Stimulated activated CD8-positive, alpha-beta memory T cell treated with anti-CD3 and anti-CD28 coated beads, Interleukin-4, amount 100 ng/mL, for 4 hours (primary cell): Measurements from ENCODE around the gene RAPGEF3.

ENCODE experiments used
- DNase-seq, 2 donors: peaks; one replicate each; pipeline ENCODE4 v3.0.0-alpha.2; 2020; ENCODE audit warnings: low read depth in 2 of 2, low spot score in 1 of 2

The RAPGEF3 gene

DNA sequence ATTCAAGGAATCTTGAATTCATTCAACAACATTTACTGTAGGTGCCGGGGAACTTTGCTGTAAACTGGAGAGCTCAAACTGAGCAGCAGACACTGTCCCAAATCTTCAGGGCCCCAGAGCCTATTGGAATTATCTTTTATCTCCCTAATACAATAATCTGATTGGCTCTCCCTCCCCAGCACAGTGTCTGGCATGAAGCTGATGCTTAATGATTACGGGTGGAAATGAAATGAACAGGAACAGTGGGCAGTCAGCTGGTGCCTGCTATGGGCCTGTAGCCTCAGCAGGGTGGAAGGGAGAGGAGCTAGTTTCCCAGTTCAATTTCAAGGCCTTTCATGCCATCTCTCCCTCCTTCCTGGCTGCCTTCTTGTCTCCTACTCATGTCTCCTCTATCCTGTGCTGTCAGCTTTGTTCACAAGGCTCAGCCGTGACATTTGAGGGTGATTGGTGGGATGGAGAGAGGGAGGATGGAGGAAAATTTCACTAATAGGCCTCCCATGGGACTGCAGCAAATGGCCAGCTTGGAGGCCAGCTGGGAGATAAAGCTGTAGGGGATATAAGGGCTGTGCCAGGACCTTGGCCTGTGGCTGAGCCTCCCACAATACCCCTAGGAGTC lies 4.3 kb upstream of the RAPGEF3 start:
- no peak for DNase-seq

DNA sequence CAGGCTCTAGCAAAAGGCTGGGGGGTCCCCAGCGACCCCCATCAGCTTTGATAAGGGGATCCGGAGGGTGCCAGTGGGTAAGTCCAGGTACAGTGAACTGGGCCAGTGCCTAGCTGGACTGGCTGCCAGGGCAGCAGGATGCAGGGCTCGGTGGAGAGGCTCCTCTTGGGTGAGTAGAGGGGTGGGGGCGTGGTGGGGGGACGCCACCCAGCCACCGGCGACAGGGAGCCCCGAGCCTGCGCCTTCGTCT lies 171 bp downstream of the RAPGEF3 start:
- no peak for DNase-seq

DNA sequence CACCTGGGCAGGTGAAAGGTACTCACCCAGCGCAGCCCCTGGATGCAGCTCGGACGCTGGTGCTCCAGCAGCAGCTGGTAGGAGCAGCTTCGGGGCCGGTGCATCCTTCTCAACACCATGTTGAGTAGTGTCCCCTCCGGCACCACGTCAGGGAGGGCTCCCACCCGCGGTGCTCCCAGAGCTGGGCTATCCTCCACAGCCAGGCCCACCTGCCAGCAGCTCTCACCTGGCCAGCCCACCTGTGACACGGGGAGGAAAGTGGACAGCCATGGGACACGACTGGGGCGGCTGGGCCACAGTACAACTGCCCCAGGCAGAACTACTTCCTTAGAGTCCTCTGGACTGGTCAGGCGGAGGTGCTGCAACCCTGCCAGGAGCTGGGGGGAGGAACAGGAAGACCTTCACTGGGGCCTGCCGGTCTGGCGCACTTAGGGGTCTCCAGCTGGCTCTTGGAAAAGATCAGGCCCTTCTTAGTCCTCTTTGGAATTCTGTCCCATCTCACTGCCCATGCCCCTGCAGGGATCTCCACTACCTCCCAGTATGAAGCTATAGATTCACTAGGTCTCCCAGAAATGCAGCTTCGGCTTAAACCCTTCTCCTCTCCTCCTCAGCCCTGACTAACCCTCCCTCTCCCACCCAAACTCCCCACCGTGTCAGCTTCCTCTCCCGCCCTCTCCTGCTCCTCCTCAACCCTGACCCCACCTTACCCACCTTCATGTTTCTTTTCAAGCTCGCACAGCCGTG lies 668 bp downstream of the RAPGEF3 start:
- DNase-seq = no peak

DNA sequence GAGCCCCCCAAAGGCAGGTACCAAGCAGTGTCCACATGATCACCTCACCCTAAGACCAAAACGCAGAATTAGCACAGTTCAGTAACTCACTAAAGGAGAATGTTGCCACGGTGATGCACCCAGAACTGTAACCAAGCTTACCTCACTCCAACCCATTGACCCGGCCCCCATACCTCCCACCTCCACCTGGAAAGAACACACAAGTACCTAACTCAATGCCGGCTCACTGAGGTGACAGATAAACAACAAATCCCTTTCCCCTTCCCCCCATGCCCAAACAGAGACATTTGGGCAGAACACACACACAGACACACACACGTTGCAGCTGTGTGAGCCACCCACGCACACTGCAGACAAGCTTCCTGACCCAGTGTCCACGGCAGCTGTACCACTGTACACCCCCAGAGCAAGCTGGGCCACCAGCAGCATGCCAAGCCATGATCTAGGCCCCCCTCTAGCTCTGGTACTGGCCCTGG lies 1.3 kb downstream of the RAPGEF3 start:
- no peak for DNase-seq

DNA sequence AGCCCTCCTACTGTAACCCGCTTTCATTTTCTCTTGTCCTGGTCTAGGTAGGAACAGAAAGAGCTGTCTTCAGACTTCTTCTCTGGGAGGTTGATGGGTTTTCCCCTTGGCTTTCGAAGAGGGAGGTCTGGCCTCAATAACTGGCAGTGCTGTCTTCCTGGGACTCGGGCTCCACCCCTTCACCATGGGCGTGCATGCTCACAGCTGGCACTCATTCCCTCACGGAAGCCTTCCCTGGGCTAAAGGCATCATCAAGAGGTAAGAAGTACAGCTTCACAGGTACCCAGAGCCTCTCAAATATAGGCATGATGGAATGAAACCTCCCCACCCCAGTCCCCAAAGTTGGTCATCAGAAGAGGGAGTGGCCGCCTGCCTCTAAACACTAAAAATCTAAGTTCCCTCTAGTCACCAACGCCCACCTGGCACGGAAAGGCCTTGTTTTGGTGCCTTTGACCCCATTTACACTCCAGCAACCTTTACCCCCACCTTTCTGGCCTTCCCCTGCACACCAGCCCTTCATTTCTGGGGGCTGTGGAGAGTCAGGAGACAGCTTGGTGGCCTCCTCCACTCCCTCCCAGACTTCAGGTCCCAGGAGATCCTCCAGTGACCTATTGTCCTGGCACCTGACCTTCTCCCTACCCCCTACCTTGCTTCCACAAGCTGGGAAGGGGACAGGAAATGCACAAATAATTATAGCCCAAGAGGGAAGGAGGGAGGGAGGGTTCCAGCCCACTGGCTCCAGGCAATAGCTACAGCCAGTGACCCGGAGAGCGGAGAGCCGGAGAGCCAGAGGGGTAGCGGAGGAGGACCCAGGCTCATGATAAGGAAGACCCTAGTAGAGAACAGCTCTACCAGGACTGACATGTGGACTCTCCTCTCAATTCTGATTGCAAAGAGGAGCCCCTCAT lies 2.8 kb downstream of the RAPGEF3 start:
- no peak for DNase-seq

DNA sequence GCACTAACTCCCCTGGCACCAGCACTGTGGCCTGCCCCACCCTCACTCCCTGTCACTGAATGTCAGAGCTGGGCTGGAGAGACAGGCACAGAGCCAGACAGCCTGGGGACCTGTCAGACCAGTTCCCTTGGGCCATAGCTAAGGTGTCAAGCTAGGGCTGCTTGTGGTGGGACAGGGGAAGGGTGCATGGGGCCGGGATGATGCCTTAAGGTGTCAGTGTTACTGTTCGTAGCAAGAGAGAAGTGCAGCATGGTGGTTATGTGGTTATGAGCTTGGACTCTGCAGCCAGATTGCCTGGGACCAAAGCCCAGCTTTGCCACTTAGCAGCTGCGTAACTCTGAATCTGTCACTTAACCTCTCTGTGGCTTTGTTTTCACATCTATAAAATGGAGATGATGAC lies 3.8 kb downstream of the RAPGEF3 start:
- no peak for DNase-seq

DNA sequence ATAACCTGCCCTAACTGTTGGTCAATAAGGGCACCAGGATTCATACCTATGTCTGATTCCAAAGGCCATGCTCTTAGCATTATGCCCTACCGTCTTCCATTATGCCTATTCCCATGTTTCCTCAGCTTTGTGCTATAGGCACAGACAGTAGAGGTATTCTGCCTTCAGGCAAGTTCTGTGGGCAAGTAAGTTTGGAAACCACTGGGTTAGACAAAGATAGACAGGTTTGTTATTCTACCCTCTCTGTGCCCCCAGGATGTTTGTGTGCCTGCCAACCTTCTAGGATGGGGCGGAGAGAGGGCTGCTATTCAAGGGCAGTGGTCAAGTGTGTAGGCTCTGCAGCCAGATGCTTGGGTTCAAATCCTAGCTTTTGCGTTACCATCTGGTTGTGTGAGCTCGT lies 4.6 kb downstream of the RAPGEF3 start:
- DNase-seq = no peak

DNA sequence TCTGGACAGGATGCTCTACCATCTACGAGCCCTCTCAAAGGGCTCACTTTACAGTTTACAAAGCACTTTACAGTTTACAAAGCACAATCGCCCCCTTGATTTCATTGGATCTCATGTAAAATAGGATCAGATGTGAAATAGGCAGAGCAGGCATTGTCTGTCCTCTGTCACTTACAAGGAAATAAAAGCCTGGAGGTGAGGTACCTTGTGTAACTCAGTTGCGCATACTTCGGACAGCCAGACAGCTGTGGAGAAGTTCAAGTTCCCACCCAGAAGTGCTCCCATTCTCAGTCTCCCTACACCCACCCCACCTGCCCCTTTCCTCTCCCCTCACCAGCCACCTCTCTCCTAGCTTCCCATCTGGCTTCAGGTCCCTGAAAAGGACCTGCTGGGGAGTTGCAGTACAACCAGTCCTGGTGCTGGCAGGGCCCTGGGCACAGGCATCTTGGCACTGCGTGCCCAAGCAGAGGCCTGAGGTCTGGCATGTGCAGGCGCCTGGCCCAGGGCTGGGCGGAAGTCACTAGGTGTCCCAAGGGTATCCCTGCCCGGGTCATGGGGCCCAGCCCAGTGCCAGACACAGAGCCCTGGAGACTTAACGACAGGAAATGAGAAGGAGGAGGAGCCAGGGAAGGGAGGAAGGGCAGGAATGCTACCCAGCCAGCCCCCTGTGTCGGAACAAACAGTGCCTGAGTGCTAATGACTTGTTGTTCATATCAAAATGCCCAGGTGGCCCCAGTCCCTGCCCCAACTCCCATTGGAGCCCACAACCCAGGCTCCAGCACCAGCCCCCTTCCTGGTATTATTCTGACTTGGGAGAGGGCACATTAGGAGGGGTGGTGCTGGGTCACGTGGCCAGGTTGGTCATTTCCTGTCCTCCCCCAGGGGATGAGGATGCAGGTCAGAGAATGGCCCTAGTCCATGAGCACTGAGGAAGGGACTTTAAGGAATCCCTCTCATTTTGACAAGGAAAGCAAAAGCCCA lies 5.4 kb downstream of the RAPGEF3 start:
- DNase-seq = no peak

DNA sequence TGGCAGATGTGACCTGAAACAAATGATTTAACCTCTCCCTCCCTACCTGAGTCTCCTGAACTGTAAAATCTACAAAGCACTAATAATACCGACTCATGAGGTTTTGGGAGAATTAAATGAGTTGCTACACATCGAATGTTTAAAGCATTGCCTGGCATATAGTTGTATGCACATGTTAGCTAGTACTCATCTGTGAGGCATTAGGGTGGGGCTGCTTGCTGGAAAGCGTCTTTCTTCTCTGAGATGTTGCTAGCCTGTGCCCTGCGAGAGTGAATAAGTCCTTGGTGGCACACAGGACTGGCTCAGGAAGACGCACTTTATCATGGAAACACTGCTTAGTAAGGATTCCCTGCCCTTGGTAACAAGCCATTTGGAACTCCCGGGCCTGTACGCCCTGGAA lies 6.1 kb downstream of the RAPGEF3 start:
- no peak for DNase-seq

DNA sequence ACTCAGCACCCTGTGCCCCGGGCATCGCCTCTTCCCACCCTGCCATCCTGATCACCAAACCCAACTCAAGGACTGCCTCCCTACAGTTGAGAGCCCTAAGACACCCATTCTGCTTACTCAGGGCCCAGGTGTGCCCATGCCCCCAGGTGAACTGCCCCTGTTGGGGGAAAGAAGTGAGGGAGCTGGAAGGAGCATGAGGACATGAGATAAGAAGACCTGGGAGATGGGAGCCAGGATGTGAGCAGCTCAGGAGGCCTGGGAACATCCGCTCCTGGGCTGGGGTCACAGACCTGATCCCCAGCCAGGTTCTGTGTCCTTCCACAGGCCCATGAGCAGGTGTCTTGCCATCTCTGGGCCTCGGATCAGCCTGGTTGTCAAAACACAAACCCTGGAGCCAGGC lies 6.6 kb downstream of the RAPGEF3 start:
- DNase-seq = no peak

DNA sequence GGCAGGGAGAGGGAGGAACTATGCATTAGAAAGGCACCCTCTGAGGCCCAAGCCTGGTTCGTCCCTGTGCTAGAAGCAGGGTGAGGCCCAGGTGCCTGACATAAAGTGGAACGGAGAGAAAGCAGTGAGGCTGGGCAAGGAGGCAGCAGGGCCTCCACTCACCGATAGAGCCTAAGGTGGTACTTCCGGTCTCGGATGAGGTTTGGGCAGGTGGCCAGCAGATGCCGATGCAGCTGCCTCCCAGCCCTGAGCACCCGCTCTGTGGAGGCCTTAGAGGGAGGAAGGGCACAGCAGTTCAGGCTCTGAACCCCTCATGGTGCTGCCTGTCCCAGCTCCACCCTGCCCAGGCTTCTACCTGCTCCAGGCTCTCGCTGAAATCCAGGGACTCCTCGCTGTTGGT lies 7.1 kb downstream of the RAPGEF3 start:
- no peak for DNase-seq

DNA sequence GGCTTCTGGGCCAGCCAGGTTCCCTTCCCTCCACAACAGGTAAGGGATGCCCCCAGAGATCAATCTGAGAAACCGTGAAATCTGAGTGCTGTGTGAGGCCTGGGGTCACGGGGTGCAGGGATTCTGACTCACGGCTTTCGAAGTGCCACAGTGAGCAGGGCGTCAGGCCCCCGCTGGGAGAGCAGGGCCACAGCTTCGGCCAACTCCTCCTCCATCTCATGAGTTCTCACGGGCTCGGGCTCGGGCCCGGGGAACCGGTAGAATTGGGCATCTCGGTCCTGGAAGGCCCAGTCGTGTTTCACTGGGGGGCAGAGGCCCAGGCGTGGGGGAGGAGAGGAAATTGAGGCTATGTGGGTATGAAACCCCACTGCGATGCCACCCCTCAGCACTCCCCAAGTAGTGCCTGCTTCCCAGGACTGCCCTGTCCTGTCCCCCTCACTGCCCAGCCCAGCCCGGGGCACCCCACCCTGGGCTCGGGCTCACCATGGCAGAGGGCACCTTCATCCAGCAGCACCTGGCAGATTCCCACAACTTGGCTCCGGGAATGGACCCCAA lies 7.7 kb downstream of the RAPGEF3 start:
- no peak for DNase-seq

DNA sequence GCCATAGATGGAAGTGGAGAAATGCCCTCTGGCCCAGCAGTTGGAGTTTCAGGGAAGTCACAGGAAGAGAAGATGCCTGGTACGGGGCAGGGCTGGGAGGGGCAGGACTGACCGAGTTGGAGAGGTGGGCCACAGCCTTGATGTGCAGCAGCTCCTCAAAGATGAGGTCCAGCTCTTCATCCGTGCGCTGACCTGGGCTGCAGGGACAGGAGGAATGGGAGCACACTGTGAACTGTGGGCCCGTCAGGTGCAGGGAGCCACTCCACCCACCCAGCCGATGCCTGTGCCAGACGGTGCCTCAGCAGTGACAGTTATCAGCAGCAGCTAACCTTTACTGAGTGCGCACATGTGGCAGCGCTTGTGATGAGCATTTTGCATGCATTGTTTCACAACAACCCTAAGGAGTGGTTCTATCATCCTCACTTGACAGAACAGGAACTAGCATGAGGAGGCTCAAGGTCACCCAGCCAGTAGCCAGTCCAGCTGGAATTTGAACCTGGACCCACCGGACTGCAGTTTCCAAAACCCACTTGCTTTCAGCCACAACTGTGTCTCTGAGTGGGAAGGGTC lies 8.4 kb downstream of the RAPGEF3 start:
- no peak for DNase-seq

DNA sequence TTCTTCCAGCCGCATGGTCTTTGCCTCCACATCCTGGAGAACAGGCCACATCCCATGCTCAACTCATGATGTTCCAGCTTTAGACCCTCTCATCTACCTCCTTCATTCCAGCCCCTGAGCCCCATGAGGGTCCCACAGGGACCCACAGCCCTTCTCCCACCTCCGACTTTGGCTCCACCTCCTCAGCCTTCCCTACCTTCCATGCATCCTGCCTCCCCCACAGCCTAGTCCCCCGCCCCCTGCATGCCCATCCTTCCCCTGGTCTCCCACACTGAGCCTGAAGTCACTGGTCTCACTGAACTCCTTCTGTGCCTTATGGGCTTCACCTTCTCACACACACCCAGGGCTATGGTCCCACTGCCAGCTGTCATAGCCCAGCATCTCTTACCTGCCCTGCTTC lies 9.8 kb downstream of the RAPGEF3 start:
- DNase-seq = no peak

DNA sequence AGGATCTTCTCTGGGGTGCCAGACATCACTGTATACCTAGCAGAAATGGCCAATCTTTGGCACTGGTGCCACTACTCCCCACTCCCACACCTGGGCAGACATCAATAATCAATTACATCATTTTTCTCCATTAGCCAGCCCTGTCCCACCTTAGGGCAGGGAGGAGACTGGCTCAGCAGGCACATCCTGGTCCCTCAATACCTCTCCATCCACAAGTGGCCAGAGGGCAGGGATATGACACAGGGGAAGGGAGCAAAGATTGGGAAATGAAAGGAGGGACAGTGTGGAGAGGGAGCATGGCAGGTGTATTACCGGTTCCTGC lies 10.2 kb downstream of the RAPGEF3 start:
- DNase-seq = no peak

DNA sequence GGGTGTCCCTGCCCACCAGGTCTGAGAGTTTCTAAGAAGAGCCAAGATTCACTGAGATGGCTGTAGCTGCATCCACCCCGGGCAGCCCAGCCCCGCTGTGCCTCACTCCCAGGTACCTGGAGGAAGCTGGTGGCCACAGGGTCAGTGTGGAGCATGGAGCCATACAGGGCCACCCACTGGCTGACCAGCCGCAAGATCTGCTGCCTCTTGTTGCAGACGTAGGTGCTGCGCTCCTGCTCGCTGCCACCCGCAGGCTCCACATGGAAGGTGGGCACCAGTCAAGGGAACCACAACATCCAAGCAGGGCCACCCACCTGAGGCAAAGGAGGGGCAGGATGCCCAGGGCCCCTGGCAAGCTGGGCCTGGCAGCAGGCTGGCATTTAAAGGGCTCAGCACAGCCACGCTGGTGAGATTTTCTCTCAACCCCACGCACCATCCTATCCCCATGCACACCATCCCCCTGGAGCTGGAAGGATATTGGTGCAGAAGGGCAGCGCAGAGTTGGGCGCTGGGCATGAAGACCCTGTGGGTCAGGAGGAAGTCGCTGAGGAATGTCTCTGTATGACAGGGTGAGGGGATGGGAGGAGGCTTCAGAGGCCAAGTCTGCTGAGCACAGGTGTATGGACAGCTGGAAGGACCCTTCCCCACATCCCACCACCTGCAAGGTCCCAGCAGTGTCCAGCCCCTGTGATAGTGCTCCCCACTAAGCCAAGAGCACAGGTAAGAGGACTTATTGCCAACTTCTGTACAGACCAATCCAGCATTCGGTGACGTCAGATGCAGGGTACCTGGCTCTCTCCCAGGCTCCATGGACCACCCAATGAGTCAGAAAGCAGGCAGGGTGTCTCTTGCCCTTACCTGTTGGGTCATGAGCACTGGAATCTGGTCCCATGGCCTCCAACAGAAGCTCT lies 10.8 kb downstream of the RAPGEF3 start:
- no peak for DNase-seq

DNA sequence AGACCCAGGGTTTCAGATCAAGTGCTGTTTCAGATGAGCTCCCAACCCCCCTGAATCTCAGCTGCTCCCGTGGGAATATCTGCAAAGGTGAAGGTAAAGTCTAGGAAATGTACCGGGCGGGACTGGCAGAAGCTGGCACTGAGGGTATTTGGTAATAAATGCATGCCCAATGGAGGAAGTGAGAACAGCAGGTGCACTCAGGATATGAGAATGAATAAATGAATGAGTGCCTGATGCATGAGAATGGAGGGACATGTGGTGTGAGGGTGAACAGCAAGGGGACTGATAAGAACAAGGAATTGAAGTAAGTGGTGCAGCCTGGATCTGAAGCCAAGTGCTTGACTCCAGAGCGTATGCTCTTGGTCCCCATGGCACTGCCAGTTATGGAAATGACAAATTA lies 11.6 kb downstream of the RAPGEF3 start:
- DNase-seq = no peak

DNA sequence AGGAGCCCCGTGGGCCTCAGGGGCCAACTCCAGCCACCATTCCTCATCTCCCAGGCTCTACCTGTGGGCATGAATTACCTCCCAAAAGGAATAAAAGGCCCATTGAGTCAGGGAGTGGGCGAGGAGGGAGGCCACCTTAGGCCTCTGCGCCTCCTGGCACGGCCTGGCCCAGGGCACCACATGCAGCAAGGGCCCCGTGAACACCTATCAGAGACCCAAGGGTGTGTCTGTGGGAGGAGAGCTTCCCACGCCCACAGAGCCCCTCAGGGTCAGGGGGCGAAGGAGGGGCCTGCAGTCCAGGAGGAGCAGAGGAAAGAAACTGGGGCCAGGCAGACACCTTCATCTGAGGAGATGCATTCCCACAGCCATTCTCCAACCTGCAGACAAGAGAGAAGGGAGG lies 12.2 kb downstream of the RAPGEF3 start:
- no peak for DNase-seq

DNA sequence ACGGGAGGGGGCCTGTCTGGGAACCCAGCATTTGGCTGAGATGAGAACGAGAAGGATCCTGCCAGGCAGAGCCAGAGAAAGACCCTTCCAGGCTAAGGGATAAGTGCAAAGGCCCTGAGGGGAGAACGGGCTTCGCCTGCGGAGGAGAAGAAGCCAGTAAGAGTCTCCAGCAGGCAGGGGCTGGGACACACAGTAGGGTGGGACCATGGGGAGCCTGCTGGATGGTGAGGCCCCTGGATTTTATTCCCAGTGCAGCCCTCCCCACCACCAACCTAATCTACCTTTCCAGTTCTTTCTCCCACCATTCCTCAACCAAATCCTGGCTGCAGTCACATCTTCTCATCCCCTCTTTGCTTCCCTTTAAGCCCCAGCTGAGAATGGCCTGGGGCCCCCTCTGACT lies 12.6 kb downstream of the RAPGEF3 start:
- no peak for DNase-seq
